ENCODE measurements around the gene FKRP. TPM values are rescaled to one million over a fixed set of nuclear protein-coding genes. Genes with fewer than 3 reads are reported as not detected.

FKRP gene
- total RNA-seq, 1 experiment from 2014 or later, result 14.3 TPM

DNA sequence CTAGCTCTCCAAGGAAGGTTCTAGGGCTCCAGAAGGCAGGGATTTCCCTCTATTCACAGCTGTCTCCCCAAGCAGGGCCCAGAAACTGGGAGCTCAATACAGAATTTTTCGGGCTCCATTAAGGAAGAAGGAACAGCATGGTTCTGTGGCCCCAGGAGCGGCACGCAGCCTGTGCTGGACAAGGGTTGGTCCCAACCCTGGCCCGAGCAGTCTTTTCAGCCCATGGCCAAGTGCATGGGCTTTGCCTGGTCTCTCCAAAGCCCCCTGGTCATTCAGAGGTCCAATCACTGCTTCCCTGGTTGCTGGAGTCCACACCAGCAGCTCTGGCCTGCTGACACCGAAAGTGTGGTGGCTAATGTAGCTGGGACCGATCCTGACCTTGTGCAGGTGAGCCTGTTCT, 22.4 kb upstream of the FKRP start:
- H3K4me3 ChIP-seq (ENCODE audit: low read length), result no peak overlapping the region
- no peaks in the 10 kb centered on the region for H4K20me1 ChIP-seq (ENCODE audit: low read length)
- no peak for TF ChIP-seq EZH2phosphoT487 (IDR thresholded peaks at IDR 0.05; ENCODE audit: borderline replicate concordance, low read length)
- TF ChIP-seq, protein P1, sequence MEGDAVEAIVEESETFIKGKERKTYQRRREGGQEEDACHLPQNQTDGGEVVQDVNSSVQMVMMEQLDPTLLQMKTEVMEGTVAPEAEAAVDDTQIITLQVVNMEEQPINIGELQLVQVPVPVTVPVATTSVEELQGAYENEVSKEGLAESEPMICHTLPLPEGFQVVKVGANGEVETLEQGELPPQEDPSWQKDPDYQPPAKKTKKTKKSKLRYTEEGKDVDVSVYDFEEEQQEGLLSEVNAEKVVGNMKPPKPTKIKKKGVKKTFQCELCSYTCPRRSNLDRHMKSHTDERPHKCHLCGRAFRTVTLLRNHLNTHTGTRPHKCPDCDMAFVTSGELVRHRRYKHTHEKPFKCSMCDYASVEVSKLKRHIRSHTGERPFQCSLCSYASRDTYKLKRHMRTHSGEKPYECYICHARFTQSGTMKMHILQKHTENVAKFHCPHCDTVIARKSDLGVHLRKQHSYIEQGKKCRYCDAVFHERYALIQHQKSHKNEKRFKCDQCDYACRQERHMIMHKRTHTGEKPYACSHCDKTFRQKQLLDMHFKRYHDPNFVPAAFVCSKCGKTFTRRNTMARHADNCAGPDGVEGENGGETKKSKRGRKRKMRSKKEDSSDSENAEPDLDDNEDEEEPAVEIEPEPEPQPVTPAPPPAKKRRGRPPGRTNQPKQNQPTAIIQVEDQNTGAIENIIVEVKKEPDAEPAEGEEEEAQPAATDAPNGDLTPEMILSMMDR (conservative IDR thresholded peaks at IDR 0.05; ENCODE audit: low read depth, low read length), result no peak
- TF ChIP-seq EZH2 (IDR thresholded peaks at IDR 0.05; ENCODE audit: low read length, unreplicated experiment), result no peak
- no peaks in the 10 kb centered on the region for H3K9me3 ChIP-seq (ENCODE audit: low read length)
- ChIA-PET CTCF (no interaction called here), POLR2A (ENCODE audit: unreplicated experiment) (no interaction called here)
- no peak overlapping the region for H3K4me2 ChIP-seq (ENCODE audit: low read length)
- H2AFZ ChIP-seq (ENCODE audit: low read length), result no peak overlapping the region
- ATAC-seq (no peak), DNase-seq (no peak)
- no peaks in the 10 kb centered on the region for H3K4me1 ChIP-seq (ENCODE audit: insufficient read depth, low read length)
- peaks cover 20% of the 10 kb centered on the region for H3K36me3 ChIP-seq (ENCODE audit: low read depth, low read length)
- no peak overlapping the region for H3K9ac ChIP-seq (ENCODE audit: low read length)
- peaks cover 1% of the 10 kb centered on the region; the same call in 1 of the 2 replicates for H3K79me2 ChIP-seq (ENCODE audit: low read length)
- H3K27me3 ChIP-seq (ENCODE audit: low read length), result no peaks in the 10 kb centered on the region
- H3K27ac ChIP-seq (ENCODE audit: low read length), result no peak overlapping the region
- no TSS peak for BruUV-seq (replicated peaks)
- intact Hi-C loops (cut with micrococcal nuclease), result no loop called here
- no peaks in the 10 kb centered on the region for H3K9me2 ChIP-seq (replicated peaks; ENCODE audit: low read length)
- H3F3A ChIP-seq (ENCODE audit: low read length, unreplicated experiment), result no peaks in the 10 kb centered on the region

DNA sequence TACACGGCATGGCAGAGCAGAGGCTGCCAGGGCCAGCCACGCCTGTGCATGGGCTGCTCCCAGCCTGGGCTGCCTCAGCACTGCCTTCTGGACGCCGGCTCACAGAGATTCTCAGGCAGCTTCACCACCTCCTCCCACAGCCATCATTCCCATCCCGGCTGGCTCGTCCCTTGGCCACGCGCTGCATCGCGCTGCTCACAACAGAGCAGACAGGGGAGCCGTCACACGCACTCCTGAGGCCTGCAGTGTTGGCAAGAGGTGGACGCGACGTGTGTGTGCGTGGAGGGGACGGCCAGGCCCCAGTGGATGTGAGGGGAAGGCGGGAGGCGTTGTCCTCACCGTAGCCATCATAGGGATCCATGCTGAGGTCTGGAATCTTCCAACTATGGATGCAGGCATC, 21.4 kb upstream of the FKRP start:
- Histone ChIP-seq H3K79me2 (ENCODE audit: low read length) (peaks cover 11% of the 10 kb centered on the region), H3F3A (ENCODE audit: low read length, unreplicated experiment) (no peaks in the 10 kb centered on the region), H3K27ac (ENCODE audit: low read length) (no peak overlapping the region), H3K9me3 (ENCODE audit: low read length) (no peaks in the 10 kb centered on the region), H3K36me3 (ENCODE audit: low read depth, low read length) (peaks cover 30% of the 10 kb centered on the region), H3K4me3 (ENCODE audit: low read length) (no peak overlapping the region), H4K20me1 (ENCODE audit: low read length) (no peaks in the 10 kb centered on the region), H2AFZ (ENCODE audit: low read length) (no peak overlapping the region), H3K9ac (ENCODE audit: low read length) (no peak overlapping the region), H3K9me2 (replicated peaks; ENCODE audit: low read length) (no peaks in the 10 kb centered on the region), H3K27me3 (ENCODE audit: low read length) (no peaks in the 10 kb centered on the region), H3K4me2 (ENCODE audit: low read length) (no peak overlapping the region), H3K4me1 (ENCODE audit: insufficient read depth, low read length) (no peaks in the 10 kb centered on the region)
- ATAC-seq (no peak), DNase-seq (no peak)
- ChIA-PET CTCF (no interaction called here), POLR2A (ENCODE audit: unreplicated experiment) (no interaction called here)
- intact Hi-C loops (cut with micrococcal nuclease), result no loop called here
- TF ChIP-seq EZH2 (IDR thresholded peaks at IDR 0.05; ENCODE audit: low read length, unreplicated experiment) (no peak), EZH2phosphoT487 (IDR thresholded peaks at IDR 0.05; ENCODE audit: borderline replicate concordance, low read length) (no peak)
- TF ChIP-seq, protein P1 (conservative IDR thresholded peaks at IDR 0.05; ENCODE audit: low read depth, low read length), result no peak
- BruUV-seq (replicated peaks), result no TSS peak

DNA sequence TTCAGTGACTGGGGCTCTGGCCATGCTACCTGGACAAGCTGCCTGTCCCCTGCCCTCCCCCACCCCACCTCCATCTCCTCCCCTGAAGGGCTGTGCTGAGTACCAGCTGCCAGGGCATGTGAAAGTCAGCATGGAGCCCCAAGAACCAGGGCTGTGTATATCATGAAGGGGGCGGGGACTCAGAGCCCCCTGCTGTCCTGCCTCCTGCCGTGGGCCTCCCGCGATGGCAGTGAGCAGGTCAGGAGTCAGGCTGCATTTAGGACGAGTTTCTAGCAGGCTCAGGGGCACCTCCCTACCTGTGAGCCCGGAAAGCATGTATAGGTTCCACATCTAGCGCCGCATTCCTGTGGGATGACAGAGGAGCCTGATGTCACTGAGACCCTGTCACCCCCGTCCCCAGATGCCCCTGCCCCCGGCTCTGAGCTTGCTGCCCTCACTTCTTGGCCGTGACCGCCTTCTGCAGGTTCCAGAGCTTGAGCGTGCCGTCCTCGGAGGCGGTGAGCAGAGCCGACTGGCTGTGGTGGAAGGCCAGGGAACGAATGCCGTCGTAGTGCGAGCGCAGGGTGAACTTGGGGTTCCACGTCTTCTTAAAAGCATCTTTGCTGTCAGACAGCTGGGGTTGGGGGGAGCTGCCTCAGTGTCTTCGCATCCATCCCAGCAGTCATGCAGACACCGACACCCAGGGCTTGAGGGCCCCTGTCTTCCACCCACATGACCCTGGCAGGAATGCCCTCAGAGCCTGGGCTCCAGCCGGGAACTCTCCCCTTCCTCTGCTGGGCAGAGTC, 20.6 kb upstream of the FKRP start:
- Histone ChIP-seq H3F3A (ENCODE audit: low read length, unreplicated experiment) (no peaks in the 10 kb centered on the region), H4K20me1 (ENCODE audit: low read length) (no peaks in the 10 kb centered on the region), H2AFZ (ENCODE audit: low read length) (no peak overlapping the region), H3K36me3 (ENCODE audit: low read depth, low read length) (peaks cover 38% of the 10 kb centered on the region), H3K9me2 (replicated peaks; ENCODE audit: low read length) (no peaks in the 10 kb centered on the region), H3K79me2 (ENCODE audit: low read length) (peaks cover 19% of the 10 kb centered on the region), H3K9me3 (ENCODE audit: low read length) (no peaks in the 10 kb centered on the region), H3K27ac (ENCODE audit: low read length) (no peak overlapping the region), H3K9ac (ENCODE audit: low read length) (no peak overlapping the region), H3K4me2 (ENCODE audit: low read length) (no peak overlapping the region), H3K27me3 (ENCODE audit: low read length) (no peaks in the 10 kb centered on the region), H3K4me1 (ENCODE audit: insufficient read depth, low read length) (peaks cover 2% of the 10 kb centered on the region), H3K4me3 (ENCODE audit: low read length) (no peak overlapping the region)
- TF ChIP-seq, protein P1 (conservative IDR thresholded peaks at IDR 0.05; ENCODE audit: low read depth, low read length), result no peak
- TF ChIP-seq EZH2 (IDR thresholded peaks at IDR 0.05; ENCODE audit: low read length, unreplicated experiment), result no peak
- TF ChIP-seq EZH2phosphoT487 (IDR thresholded peaks at IDR 0.05; ENCODE audit: borderline replicate concordance, low read length), result no peak
- DNase-seq (no peak), ATAC-seq (no peak)
- intact Hi-C loops (cut with micrococcal nuclease), result no loop called here
- ChIA-PET CTCF (no interaction called here), POLR2A (ENCODE audit: unreplicated experiment) (no interaction called here)
- no TSS peak for BruUV-seq (replicated peaks)

Measured in PC-3 (cell line).